ENCODE results near the gene TMEM200A. TPM values are rescaled to one million over a fixed set of nuclear protein-coding genes. Genes with fewer than 3 reads are reported as not detected.

TMEM200A gene
- total RNA-seq, 1 donor from 2014 or later = 0.79 TPM

DNA sequence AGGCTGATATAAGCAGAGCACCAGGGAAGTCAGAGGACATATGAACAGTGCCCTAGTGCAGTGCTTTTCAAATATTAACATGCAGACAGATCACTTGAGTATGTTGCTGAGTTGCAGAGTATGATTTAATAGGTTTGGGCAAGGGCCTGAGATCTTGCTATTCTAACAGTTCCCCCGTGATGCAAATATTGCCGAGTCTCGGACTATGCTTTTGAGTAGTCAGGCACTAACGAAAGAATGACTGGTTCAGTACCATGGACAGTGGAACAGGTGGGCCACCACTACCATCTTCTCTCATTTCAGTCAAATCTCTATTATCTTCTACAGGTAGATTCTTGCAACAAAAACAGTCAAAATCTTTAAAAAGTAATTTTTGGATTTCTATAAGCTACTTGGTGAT lies 3.7 kb upstream of the TMEM200A start:
- Histone ChIP-seq H3K4me3 (ENCODE audit: low read depth, low read length) (no peak overlapping the region), H3K27me3 (ENCODE audit: control insufficient read depth, insufficient read depth, low read length) (peaks cover 6% of the 10 kb centered on the region), H3K36me3 (ENCODE audit: control insufficient read depth, insufficient read depth, low read length) (no peaks in the 10 kb centered on the region)
- TF ChIP-seq, protein P1, sequence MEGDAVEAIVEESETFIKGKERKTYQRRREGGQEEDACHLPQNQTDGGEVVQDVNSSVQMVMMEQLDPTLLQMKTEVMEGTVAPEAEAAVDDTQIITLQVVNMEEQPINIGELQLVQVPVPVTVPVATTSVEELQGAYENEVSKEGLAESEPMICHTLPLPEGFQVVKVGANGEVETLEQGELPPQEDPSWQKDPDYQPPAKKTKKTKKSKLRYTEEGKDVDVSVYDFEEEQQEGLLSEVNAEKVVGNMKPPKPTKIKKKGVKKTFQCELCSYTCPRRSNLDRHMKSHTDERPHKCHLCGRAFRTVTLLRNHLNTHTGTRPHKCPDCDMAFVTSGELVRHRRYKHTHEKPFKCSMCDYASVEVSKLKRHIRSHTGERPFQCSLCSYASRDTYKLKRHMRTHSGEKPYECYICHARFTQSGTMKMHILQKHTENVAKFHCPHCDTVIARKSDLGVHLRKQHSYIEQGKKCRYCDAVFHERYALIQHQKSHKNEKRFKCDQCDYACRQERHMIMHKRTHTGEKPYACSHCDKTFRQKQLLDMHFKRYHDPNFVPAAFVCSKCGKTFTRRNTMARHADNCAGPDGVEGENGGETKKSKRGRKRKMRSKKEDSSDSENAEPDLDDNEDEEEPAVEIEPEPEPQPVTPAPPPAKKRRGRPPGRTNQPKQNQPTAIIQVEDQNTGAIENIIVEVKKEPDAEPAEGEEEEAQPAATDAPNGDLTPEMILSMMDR (IDR thresholded peaks at IDR 0.05; ENCODE audit: insufficient read depth, low read length, severe bottlenecking) = no peak
- DNase-seq (ENCODE audit: low read depth) (peak; percentile 13), FAIRE-seq (no peak)

DNA sequence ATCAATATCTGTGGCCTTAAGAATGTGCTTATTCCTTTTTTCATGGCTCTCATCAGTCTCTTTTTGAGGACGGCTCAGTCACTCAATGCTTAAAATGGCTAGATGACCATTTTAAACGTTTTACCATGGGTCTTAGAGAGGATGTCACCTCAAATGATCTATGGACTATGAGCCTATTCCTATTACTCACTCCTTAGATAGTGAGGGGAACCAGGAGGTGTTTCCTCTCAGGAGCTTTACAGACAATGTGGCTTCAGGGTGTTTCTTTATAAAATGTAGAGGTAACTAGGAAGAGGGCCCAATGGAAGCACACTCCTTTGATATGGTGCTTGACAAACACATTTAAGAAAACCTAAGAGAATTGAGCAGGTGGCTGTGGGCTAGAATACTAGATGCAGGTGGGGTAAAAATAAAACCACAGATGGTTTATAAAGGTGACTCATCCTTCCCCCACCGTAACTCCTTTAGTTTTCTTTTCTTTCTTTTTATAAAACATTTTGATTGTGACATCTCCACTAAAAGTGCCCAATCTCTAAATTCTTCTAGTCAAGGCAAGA lies 1.5 kb upstream of the TMEM200A start:
- Histone ChIP-seq H3K27me3 (ENCODE audit: control insufficient read depth, insufficient read depth, low read length) (peaks cover 11% of the 10 kb centered on the region), H3K4me3 (ENCODE audit: low read depth, low read length) (no peak overlapping the region), H3K36me3 (ENCODE audit: control insufficient read depth, insufficient read depth, low read length) (no peaks in the 10 kb centered on the region)
- FAIRE-seq = no peak
- DNase-seq (ENCODE audit: low read depth) = no peak
- TF ChIP-seq, protein P1 (IDR thresholded peaks at IDR 0.05; ENCODE audit: insufficient read depth, low read length, severe bottlenecking) = no peak

DNA sequence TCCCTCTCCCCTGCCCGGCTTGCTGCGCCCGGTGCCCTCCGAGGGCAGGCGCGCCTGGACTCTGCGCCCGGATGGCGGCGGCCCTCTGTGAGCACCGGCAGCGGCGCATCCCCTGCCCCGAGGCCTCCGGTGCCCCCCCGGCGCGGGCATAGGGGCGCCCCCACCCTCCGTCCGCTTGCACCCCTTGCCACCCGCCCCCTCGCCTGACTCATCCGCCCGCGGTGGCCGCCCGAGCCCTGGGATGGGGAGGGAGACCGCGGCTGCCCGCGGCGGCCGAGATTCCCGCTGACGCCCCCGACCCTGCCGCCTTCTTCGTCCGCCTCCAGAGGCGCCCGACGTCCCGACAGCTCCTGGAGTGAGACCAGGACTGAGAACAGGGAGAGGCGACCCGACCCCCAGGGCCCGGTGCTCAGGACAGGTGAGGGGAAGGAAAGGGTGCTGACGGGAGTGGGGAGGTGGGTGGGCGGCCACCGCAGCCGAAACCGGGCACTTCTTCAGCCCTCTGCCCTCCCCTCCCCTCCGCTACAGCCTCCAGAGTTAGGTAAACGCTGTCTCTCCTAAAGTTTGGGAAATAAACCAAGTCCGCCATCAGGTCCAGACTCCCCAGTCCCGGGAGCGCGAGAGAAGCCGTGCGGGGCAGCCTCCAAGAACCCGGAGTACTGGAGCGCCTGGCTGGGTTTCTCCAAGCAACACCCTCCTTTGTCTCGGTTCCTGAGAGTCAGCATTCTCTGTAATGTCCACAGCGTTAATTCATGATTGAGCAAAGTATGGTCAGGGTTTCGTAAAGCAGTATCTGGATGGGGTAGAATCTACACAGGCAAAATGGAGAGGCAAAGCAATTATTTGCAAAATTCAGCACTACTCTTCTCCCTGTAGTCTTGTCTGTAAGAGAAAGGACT lies 539 bp downstream of the TMEM200A start:
- FAIRE-seq = no peak
- DNase-seq (ENCODE audit: low read depth) = peak; percentile 20
- TF ChIP-seq, protein P1 (IDR thresholded peaks at IDR 0.05; ENCODE audit: insufficient read depth, low read length, severe bottlenecking) = no peak
- H3K36me3 ChIP-seq (ENCODE audit: control insufficient read depth, insufficient read depth, low read length) = no peaks in the 10 kb centered on the region
- H3K27me3 ChIP-seq (ENCODE audit: control insufficient read depth, insufficient read depth, low read length) = peaks cover 11% of the 10 kb centered on the region
- peak overlapping the region; percentile 30 for H3K4me3 ChIP-seq (ENCODE audit: low read depth, low read length)

DNA sequence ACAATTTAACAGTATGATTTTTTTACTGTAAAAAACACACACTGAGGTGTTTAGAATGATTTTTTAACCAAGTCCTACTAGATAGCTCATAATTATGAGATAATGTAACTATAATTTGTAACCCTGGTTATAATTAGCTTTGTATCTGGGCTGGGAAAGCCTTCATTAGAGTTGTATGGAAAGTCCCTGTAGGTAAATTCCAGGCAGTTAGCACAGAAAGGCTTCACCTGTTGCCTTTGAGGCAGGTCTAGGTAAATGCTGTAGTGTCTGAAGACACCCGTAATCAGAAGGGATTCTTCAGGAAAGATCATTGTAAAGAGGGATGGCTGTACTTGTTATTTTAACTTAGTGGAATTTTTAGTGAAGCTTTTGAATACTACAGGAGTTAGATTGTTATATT lies 1.9 kb downstream of the TMEM200A start:
- DNase-seq (ENCODE audit: low read depth) (no peak), FAIRE-seq (no peak)
- Histone ChIP-seq H3K4me3 (ENCODE audit: low read depth, low read length) (no peak overlapping the region), H3K27me3 (ENCODE audit: control insufficient read depth, insufficient read depth, low read length) (peaks cover 11% of the 10 kb centered on the region), H3K36me3 (ENCODE audit: control insufficient read depth, insufficient read depth, low read length) (no peaks in the 10 kb centered on the region)
- TF ChIP-seq, protein P1 (IDR thresholded peaks at IDR 0.05; ENCODE audit: insufficient read depth, low read length, severe bottlenecking) = no peak

DNA sequence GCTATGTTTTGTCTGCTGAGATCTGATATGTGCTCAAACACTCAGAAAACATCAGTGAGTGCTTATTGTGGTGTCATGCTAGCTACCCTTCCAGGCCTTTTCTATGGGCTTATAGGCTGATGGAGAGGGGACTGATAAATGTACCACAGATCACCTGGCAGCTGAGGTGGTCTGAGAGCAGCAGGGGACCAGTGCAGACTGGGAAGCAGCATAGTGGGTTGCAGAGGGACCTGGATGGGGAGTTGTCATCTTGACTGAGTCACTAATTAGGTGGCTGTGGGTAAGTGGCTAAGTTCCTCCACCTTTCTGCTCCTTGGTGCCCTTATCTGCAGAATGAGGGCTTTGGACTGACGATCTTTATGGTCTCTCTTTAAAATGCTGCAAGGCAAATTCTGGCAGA lies 2.8 kb downstream of the TMEM200A start:
- DNase-seq (ENCODE audit: low read depth) (no peak), FAIRE-seq (no peak)
- H3K27me3 ChIP-seq (ENCODE audit: control insufficient read depth, insufficient read depth, low read length) = peaks cover 11% of the 10 kb centered on the region
- no peak overlapping the region for H3K4me3 ChIP-seq (ENCODE audit: low read depth, low read length)
- H3K36me3 ChIP-seq (ENCODE audit: control insufficient read depth, insufficient read depth, low read length) = no peaks in the 10 kb centered on the region
- TF ChIP-seq, protein P1 (IDR thresholded peaks at IDR 0.05; ENCODE audit: insufficient read depth, low read length, severe bottlenecking) = no peak
